Peyer's patch (tissue), 4 donors: ENCODE data around the gene HOXC11. TPM values are rescaled to one million over a fixed set of nuclear protein-coding genes. Genes with fewer than 3 reads are reported as not detected.

Source experiments
- DNase-seq, 3 donors: peaks; one replicate each; pipeline ENCODE4 v3.0.0-alpha.2; 2017 to 2019
- H3K27ac ChIP-seq, 4 donors: fragments of 200-600 bp; sonication (generic); one replicate each; pipeline ENCODE4 v1.5.1; 2016 to 2019
- H3K27me3 ChIP-seq, 2 donors: fragments of 200-600 bp; sonication (generic); one replicate each; pipeline ENCODE4 v1.5.1; 2019
- H3K36me3 ChIP-seq, 3 donors: fragments of 200-600 bp; sonication (generic); one replicate each; pipeline ENCODE4 v1.5.1; 2016 to 2019
- H3K4me1 ChIP-seq, 4 donors: fragments of 200-600 bp; sonication (generic); one replicate each; pipeline ENCODE4 v1.5.1; 2016 to 2019
- H3K4me3 ChIP-seq, 4 donors: fragments of 200-600 bp; sonication (generic); 1 replicate in 3 of 4; 2 replicates in 1 of 4; pipeline ENCODE4 v1.5.1; 2016 to 2019; ENCODE audit warnings: mild to moderate bottlenecking in 1 of 4
- H3K9me3 ChIP-seq, 4 donors: fragments of 200-600 bp; sonication (generic); one replicate each; pipeline ENCODE4 v1.5.1; 2016 to 2019; ENCODE audit warnings: mild to moderate bottlenecking in 1 of 4
- CTCF ChIP-seq, 6 experiments: fragments of 450-650 bp in 4 of 6; fragments of 200-600 bp in 2 of 6; sonication (generic) in 1 of 6; IDR thresholded peaks; one replicate each; pipeline ENCODE4 v1.5.1; 2017 to 2019; ENCODE audit warnings: antibody characterized with exemption in 6 of 6, mild to moderate bottlenecking in 3 of 6, moderate library complexity in 1 of 6
- POLR2A ChIP-seq, 2 donors: fragments of 450-650 bp; IDR thresholded peaks; one replicate each; pipeline ENCODE4 v1.5.1; 2017; ENCODE audit warnings: antibody characterized with exemption in 2 of 2, mild to moderate bottlenecking in 2 of 2, moderate library complexity in 2 of 2
- total RNA-seq, 4 donors: library from RNA; depleted of rRNA; stranded (reverse); fragments of >200 nt; gene quantifications; one replicate each; pipeline ENCODE4 v1.1.0, GENCODE V29; 2016

The HOXC11 gene
- total RNA-seq, 4 donors from 2014 or later = 0.40 to 0.76 (median 0.70) TPM; not detected in 1

- Histone ChIP-seq H3K4me1 (peaks cover 4 to 47% (median 20%) of the 10 kb centered on the region in 4 donors), H3K4me3 (peak overlapping the region in 3 of 4 donors; percentile 41 to 56 (median 48)), H3K36me3 (no peaks in the 10 kb centered on the region), H3K27me3 (peaks cover 0 to 62% of the 10 kb centered on the region in 2 donors), H3K27ac (peak overlapping the region in 3 of 4 donors; percentile 21 to 83 (median 64)), H3K9me3 (peaks cover 0 to 5% (median 0%) of the 10 kb centered on the region in 4 donors)
- no peak for DNase-seq
- TF ChIP-seq POLR2A (IDR thresholded peaks at IDR 0.05) (no peak), CTCF (IDR thresholded peaks at IDR 0.05) (no peak)
Observed at GRCh38 chr12:53994009-53994263, 21.0 kb downstream of the HOXC11 start.

GRCh38 chr12:53994264-53995001, 21.5 kb downstream of the HOXC11 start:
- H3K27ac ChIP-seq = peak overlapping the region; percentile 64 to 83 (median 68)
- peak in 2 of 3 donors; percentile 54 to 64 for DNase-seq
- peak overlapping the region; percentile 7 to 56 (median 44) for H3K4me3 ChIP-seq

GRCh38 chr12:53995002-53995377, 22.1 kb downstream of the HOXC11 start:
- H3K27ac ChIP-seq = peak overlapping the region; percentile 64 to 83 (median 68)
- H3K27me3 ChIP-seq = peaks cover 0 to 63% of the 10 kb centered on the region in 2 donors
- TF ChIP-seq POLR2A (IDR thresholded peaks at IDR 0.05) (no peak), CTCF (IDR thresholded peaks at IDR 0.05) (no peak)
- H3K4me3 ChIP-seq = peak overlapping the region; percentile 7 to 56 (median 51)
- H3K36me3 ChIP-seq = no peaks in the 10 kb centered on the region
- H3K4me1 ChIP-seq = peaks cover 4 to 42% (median 18%) of the 10 kb centered on the region in 4 donors
- peaks cover 0 to 5% (median 0%) of the 10 kb centered on the region in 4 donors for H3K9me3 ChIP-seq
- DNase-seq = no peak

More at GRCh38 chr12:53994264-53995001, 21.5 kb downstream of the HOXC11 start:
- H3K4me1 ChIP-seq = peaks cover 4 to 44% (median 20%) of the 10 kb centered on the region in 4 donors
- H3K36me3 ChIP-seq = no peaks in the 10 kb centered on the region
- H3K27me3 ChIP-seq = peaks cover 0 to 62% of the 10 kb centered on the region in 2 donors
- H3K9me3 ChIP-seq = peaks cover 0 to 5% (median 0%) of the 10 kb centered on the region in 4 donors
- no peak for TF ChIP-seq CTCF (IDR thresholded peaks at IDR 0.05)
- no peak for TF ChIP-seq POLR2A (IDR thresholded peaks at IDR 0.05)

GRCh38 chr12:53995378-53996239, 22.7 kb downstream of the HOXC11 start:
- peak overlapping the region; percentile 40 to 56 (median 51) for H3K4me3 ChIP-seq
- peak overlapping the region; percentile 64 to 83 (median 68) for H3K27ac ChIP-seq
- peaks cover 0 to 5% (median 0%) of the 10 kb centered on the region in 4 donors for H3K9me3 ChIP-seq
- peaks cover 4 to 42% (median 18%) of the 10 kb centered on the region in 4 donors for H3K4me1 ChIP-seq
- H3K27me3 ChIP-seq = peaks cover 0 to 66% of the 10 kb centered on the region in 2 donors
- DNase-seq = peak in 1 of 3 donors; percentile 62
- TF ChIP-seq POLR2A (IDR thresholded peaks at IDR 0.05) (no peak), CTCF (IDR thresholded peaks at IDR 0.05) (no peak)
- H3K36me3 ChIP-seq = no peaks in the 10 kb centered on the region

GRCh38 chr12:53996240-53997203, 23.6 kb downstream of the HOXC11 start:
- Histone ChIP-seq H3K4me1 (peaks cover 4 to 38% (median 18%) of the 10 kb centered on the region in 4 donors), H3K4me3 (peak overlapping the region; percentile 40 to 56 (median 51)), H3K9me3 (peaks cover 0 to 5% (median 0%) of the 10 kb centered on the region in 4 donors), H3K27me3 (peaks cover 0 to 63% of the 10 kb centered on the region in 2 donors), H3K27ac (peak overlapping the region; percentile 64 to 83 (median 68)), H3K36me3 (no peaks in the 10 kb centered on the region)
- TF ChIP-seq POLR2A (IDR thresholded peaks at IDR 0.05) (no peak), CTCF (IDR thresholded peaks at IDR 0.05) (no peak)
- no peak for DNase-seq
